Smooth muscle cell (in vitro differentiated cells): ENCODE measurements around the gene WDR54. TPM values are rescaled to one million over a fixed set of nuclear protein-coding genes. Genes with fewer than 3 reads are reported as not detected.

Source experiments
- DNase-seq: peaks from one replicate; lab custom pipeline; 2025; ENCODE audit not compliant: unreplicated experiment; lab: John Stamatoyannopoulos, UW
- H2AFZ ChIP-seq: fragments of 200-600 bp; sonication (generic); 2 replicates; pipeline ENCODE4 v1.6.0; 2016; ENCODE audit warnings: antibody characterized with exemption, low read depth, mild to moderate bottlenecking
- H3F3A ChIP-seq: fragments of 200-600 bp; sonication (generic); 2 replicates; pipeline ENCODE4 v1.6.0; 2017; ENCODE audit warnings: antibody characterized with exemption, low read depth
- H3K27ac ChIP-seq: fragments of 200-600 bp; sonication (generic); 2 replicates; pipeline ENCODE4 v1.5.1; 2016; ENCODE audit warnings: low read depth, mild to moderate bottlenecking
- H3K27me3 ChIP-seq: fragments of 200-600 bp; sonication (generic); 2 replicates; pipeline ENCODE4 v1.6.1; 2016; ENCODE audit warnings: low read depth, mild to moderate bottlenecking
- H3K36me3 ChIP-seq: fragments of 200-600 bp; sonication (generic); 2 replicates; pipeline ENCODE4 v1.5.1; 2016; ENCODE audit warnings: low read depth
- H3K4me1 ChIP-seq: fragments of 200-600 bp; sonication (generic); 2 replicates; pipeline ENCODE4 v1.5.1; 2016; ENCODE audit warnings: low read depth
- H3K4me2 ChIP-seq: fragments of 200-600 bp; sonication (generic); 2 replicates; pipeline ENCODE4 v1.6.0; 2016; ENCODE audit warnings: mild to moderate bottlenecking
- H3K4me3 ChIP-seq: fragments of 200-600 bp; sonication (generic); 2 replicates; pipeline ENCODE4 v1.5.1; 2016; ENCODE audit warnings: mild to moderate bottlenecking
- H3K79me2 ChIP-seq: fragments of 200-600 bp; sonication (generic); 2 replicates; pipeline ENCODE4 v1.6.0; 2016; ENCODE audit warnings: low read depth, mild to moderate bottlenecking
- H3K9ac ChIP-seq: fragments of 200-600 bp; sonication (generic); 2 replicates; pipeline ENCODE4 v1.6.0; 2016; ENCODE audit warnings: low read depth
- H3K9me3 ChIP-seq: fragments of 200-600 bp; sonication (generic); replicated peaks from 2 replicates; pipeline ENCODE4 v1.5.1; 2016; ENCODE audit warnings: low read depth
- H4K20me1 ChIP-seq: fragments of 200-600 bp; sonication (generic); 2 replicates; pipeline ENCODE4 v1.6.0; 2016; ENCODE audit warnings: low read depth
- WGBS: methylation state at CpG from one replicate; pipeline ENCODE4 v1.1.7; 2016; ENCODE audit warnings: low lambda C conversion rate; 5-methylcytosine and 5-hydroxymethylcytosine counted together
- polyA plus RNA-seq: library from polyadenylated mRNA; unstranded; fragments of >200 nt; fragmentation: Nextera tagmentation; extraction: Ambion mirVana; gene quantifications from 2 replicates; pipeline ENCODE4 v1.2.1, GENCODE V29; 2016
- total RNA-seq: library from RNA; depleted of rRNA; stranded (reverse); fragments of >200 nt; gene quantifications from 2 replicates; pipeline ENCODE4 v1.2.3, GENCODE V29; 2014
- TF ChIP-seq, protein P1 (sequence below): fragments of 200-600 bp; sonication (generic); IDR thresholded peaks from 2 replicates; pipeline ENCODE4 v1.5.1; 2017; ENCODE audit warnings: borderline replicate concordance, mild to moderate bottlenecking, antibody characterized with exemption; ENCODE audit not compliant: insufficient read depth, poor library complexity, severe bottlenecking

Gene WDR54
- total and polyA plus RNA-seq, 2 experiments from 2014 or later: 52.3 to 59.2 TPM

DNA sequence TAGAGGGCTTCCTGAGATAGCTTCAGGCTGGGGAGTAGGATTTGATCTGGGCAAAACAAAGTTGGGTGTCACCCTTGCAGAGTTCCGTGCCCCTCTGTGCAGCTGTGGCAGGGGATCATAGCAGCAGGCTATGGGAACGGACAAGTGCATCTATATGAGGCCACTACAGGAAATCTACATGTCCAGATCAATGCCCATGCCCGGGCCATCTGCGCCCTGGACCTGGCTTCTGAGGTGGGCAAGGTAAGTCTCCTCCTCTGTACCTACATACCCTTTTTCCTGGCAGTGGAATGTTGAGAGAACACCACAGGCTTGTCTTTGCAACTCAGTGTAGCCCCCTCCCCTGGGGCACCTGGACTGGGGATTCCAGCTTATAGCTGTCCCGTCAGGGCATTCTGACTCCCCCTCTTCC lies 3.5 kb downstream of the WDR54 start:
- Histone ChIP-seq H3K27me3 (peaks cover 2% of the 10 kb centered on the region), H3K4me3 (no peak overlapping the region), H3K4me1 (peaks cover 5% of the 10 kb centered on the region), H3K9ac (peak overlapping the region; percentile 32), H2AFZ (no peak overlapping the region), H3F3A (peaks cover 29% of the 10 kb centered on the region), H3K36me3 (no peaks in the 10 kb centered on the region), H3K4me2 (no peak overlapping the region), H4K20me1 (peaks cover 5% of the 10 kb centered on the region), H3K27ac (peak overlapping the region; percentile 83), H3K79me2 (no peaks in the 10 kb centered on the region), H3K9me3 (no peaks in the 10 kb centered on the region)
- DNase-seq: no peak
- WGBS: 87% methylated on average over 5 of the region's 5 CpGs
- TF ChIP-seq, protein P1, sequence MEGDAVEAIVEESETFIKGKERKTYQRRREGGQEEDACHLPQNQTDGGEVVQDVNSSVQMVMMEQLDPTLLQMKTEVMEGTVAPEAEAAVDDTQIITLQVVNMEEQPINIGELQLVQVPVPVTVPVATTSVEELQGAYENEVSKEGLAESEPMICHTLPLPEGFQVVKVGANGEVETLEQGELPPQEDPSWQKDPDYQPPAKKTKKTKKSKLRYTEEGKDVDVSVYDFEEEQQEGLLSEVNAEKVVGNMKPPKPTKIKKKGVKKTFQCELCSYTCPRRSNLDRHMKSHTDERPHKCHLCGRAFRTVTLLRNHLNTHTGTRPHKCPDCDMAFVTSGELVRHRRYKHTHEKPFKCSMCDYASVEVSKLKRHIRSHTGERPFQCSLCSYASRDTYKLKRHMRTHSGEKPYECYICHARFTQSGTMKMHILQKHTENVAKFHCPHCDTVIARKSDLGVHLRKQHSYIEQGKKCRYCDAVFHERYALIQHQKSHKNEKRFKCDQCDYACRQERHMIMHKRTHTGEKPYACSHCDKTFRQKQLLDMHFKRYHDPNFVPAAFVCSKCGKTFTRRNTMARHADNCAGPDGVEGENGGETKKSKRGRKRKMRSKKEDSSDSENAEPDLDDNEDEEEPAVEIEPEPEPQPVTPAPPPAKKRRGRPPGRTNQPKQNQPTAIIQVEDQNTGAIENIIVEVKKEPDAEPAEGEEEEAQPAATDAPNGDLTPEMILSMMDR: no peak

DNA sequence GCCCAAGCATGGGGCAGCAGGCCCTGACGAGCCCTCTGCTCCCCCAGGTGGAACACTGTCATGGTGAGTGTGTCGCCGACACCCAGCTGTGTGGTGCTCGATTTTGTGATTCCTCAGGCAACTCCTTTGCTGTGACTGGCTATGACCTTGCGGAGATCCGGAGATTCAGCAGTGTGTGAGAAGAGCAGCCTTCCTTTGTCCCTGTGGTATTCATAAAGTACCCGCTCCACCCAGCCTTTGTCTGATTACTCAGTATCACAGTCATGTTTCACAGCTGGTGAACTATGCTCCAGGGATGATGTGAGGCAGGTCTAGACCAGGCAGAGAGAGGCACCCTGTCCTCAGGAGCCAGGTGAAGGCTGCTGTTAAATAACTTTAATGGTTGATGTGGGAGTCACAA lies 4.0 kb downstream of the WDR54 start:
- no peaks in the 10 kb centered on the region for H3K36me3 ChIP-seq
- H3K4me1 ChIP-seq: peaks cover 5% of the 10 kb centered on the region
- DNase-seq: no peak
- 81% methylated on average over 7 of the region's 7 CpGs for WGBS
- no peak overlapping the region for H3K4me3 ChIP-seq
- H3K27me3 ChIP-seq: no peaks in the 10 kb centered on the region
- H3F3A ChIP-seq: peaks cover 29% of the 10 kb centered on the region
- H3K4me2 ChIP-seq: no peak overlapping the region
- H4K20me1 ChIP-seq: peaks cover 10% of the 10 kb centered on the region
- no peaks in the 10 kb centered on the region for H3K9me3 ChIP-seq
- H3K27ac ChIP-seq: peak overlapping the region; percentile 83
- H2AFZ ChIP-seq: no peak overlapping the region
- TF ChIP-seq, protein P1: no peak
- H3K9ac ChIP-seq: peak overlapping the region; percentile 32
- no peaks in the 10 kb centered on the region for H3K79me2 ChIP-seq

DNA sequence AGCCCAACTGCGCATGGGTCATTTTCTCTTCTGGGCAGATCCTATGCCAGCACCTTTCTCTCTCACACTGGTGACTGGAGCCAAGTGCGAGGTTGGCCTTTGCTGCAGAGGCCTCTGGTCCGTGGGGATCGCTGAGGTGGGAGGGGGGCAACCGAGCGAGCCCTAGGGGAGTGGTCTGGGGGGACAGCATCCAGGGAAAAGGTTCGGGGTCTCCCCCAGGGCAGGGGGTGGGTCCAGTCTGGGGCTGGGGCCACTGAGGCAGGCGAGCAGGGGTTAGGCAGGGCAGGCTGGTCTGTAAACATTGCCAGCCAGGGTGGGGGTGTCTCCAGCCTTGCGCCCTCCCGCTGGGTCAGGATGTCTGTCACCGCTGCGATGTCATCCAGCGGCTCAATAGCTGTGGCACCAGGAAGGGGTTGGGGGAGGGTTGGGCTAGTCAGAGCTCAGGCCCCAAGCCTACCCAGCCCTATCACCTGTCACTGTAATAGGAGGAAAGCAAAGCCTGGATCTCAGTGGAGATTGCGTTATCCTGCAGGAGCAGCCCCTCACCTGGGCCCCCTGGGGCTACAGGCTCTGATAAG lies 4.7 kb downstream of the WDR54 start:
- H3K4me2 ChIP-seq: no peak overlapping the region
- peaks cover 17% of the 10 kb centered on the region for H4K20me1 ChIP-seq
- H3K4me1 ChIP-seq: peaks cover under 1% of the 10 kb centered on the region
- H3F3A ChIP-seq: peaks cover 29% of the 10 kb centered on the region
- no peaks in the 10 kb centered on the region for H3K27me3 ChIP-seq
- TF ChIP-seq, protein P1: no peak
- H3K9me3 ChIP-seq: no peaks in the 10 kb centered on the region
- H3K4me3 ChIP-seq: no peak overlapping the region
- H3K36me3 ChIP-seq: no peaks in the 10 kb centered on the region
- 91% methylated on average over 5 of the region's 14 CpGs for WGBS
- H3K9ac ChIP-seq: no peak overlapping the region
- H3K27ac ChIP-seq: peak overlapping the region; percentile 83
- H3K79me2 ChIP-seq: no peaks in the 10 kb centered on the region
- H2AFZ ChIP-seq: no peak overlapping the region
- no peak for DNase-seq

DNA sequence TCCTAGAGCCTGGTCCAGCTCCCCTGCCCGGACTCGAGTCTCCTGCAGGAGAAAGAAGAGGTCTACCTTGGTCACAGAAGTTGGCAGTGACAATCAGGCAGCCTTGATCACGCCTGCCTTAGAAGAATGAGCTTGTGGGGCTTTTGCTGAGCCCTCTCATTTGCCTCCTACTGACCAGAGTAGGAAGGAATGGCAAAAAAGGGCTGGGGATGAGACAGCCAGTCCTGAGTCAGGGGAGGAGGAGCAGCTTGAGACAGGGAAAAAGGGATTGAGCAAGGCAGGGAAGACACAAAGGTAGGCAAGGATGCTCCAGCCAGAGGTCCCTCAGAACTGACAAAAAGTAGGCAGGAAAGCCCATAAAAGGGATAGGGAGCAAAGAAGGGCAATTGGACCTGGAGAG lies 6.0 kb downstream of the WDR54 start:
- no peak overlapping the region for H3K4me2 ChIP-seq
- TF ChIP-seq, protein P1: no peak
- no peak for DNase-seq
- no peaks in the 10 kb centered on the region for H3K9me3 ChIP-seq
- H2AFZ ChIP-seq: no peak overlapping the region
- H3K9ac ChIP-seq: no peak overlapping the region
- H3F3A ChIP-seq: peaks cover 39% of the 10 kb centered on the region
- H4K20me1 ChIP-seq: peaks cover 30% of the 10 kb centered on the region
- peaks cover 5% of the 10 kb centered on the region for H3K36me3 ChIP-seq
- no peaks in the 10 kb centered on the region for H3K4me1 ChIP-seq
- no peak overlapping the region for H3K27ac ChIP-seq
- peaks cover 9% of the 10 kb centered on the region for H3K79me2 ChIP-seq
- 87% methylated on average over 3 of the region's 3 CpGs for WGBS
- no peaks in the 10 kb centered on the region for H3K27me3 ChIP-seq
- H3K4me3 ChIP-seq: no peak overlapping the region
